Measurements from ENCODE around the gene POLR3GL. TPM values are rescaled to one million over a fixed set of nuclear protein-coding genes. Genes with fewer than 3 reads are reported as not detected.

Gene POLR3GL
- total RNA-seq, 1 donor from 2014 or later: 12.0 TPM

Other genes with a start within 250 kb of the POLR3GL start
- not detected in 2 replicates for gene CD160, start 245.2 kb upstream of the POLR3GL start, total RNA-seq (ENCODE audit: low replicate concordance)
- 9.7 and 12.9 TPM in 2 replicates for gene RNF115, start 140.6 kb upstream of the POLR3GL start, total RNA-seq (ENCODE audit: low replicate concordance)
- 15.6 and 29.5 TPM in 2 replicates for gene POLR3C, start 140.5 kb upstream of the POLR3GL start, total RNA-seq (ENCODE audit: low replicate concordance)
- 5.9 and 11.9 TPM in 2 replicates for gene NUDT17, start 119.1 kb upstream of the POLR3GL start, total RNA-seq (ENCODE audit: low replicate concordance)
- 15.7 and 33.7 TPM in 2 replicates for gene PIAS3, start 105.6 kb upstream of the POLR3GL start, total RNA-seq (ENCODE audit: low replicate concordance)
- gene ANKRD35, start 78.8 kb upstream of the POLR3GL start, total RNA-seq (ENCODE audit: low replicate concordance): 1.1 and 1.9 TPM in 2 replicates
- gene ITGA10, start 54.6 kb upstream of the POLR3GL start, total RNA-seq (ENCODE audit: low replicate concordance): 0.06 and 0.15 TPM in 2 replicates
- 15.0 and 16.6 TPM in 2 replicates for gene PEX11B, start 46.0 kb upstream of the POLR3GL start, total RNA-seq (ENCODE audit: low replicate concordance)
- 242 and 320 TPM in 2 replicates for gene RBM8A, start 37.2 kb upstream of the POLR3GL start, total RNA-seq (ENCODE audit: low replicate concordance)
- 12.5 and 13.6 TPM in 2 replicates for gene LIX1L, start 6.7 kb upstream of the POLR3GL start, total RNA-seq (ENCODE audit: low replicate concordance)
- 0.06 and 0.28 TPM in 2 replicates for gene ANKRD34A, start 115 bp upstream of the POLR3GL start, total RNA-seq (ENCODE audit: low replicate concordance)
- 177 and 213 TPM in 2 replicates for gene TXNIP, start 31.9 kb downstream of the POLR3GL start, total RNA-seq (ENCODE audit: low replicate concordance)
- not detected in 2 replicates for gene HJV, start 57.0 kb downstream of the POLR3GL start, total RNA-seq (ENCODE audit: low replicate concordance)
- gene NBPF10, start 180.1 kb downstream of the POLR3GL start, total RNA-seq (ENCODE audit: low replicate concordance): 0.71 TPM in 2 replicates

Measured in neural progenitor cell (in vitro differentiated cells).